Lung (tissue), 12 donors: ENCODE measurements around the gene ARHGAP22. TPM values are rescaled to one million over a fixed set of nuclear protein-coding genes. Genes with fewer than 3 reads are reported as not detected.

ENCODE experiments used
- ATAC-seq: fragments of 200-7000 bp; cut with Tn5 transposase; one replicate; pipeline ENCODE4 v1.9.1; 2020; ENCODE audit warnings: moderate number of reproducible peaks; ENCODE audit not compliant: insufficient read depth, low FRiP score
- DNase-seq, 3 donors: peaks; one replicate each; pipeline ENCODE4 v3.0.0-alpha.2; 2013 to 2017
- H3K27ac ChIP-seq, 2 donors: one replicate each; pipeline ENCODE4 v1.5.1; 2013; ENCODE audit warnings: mild to moderate bottlenecking in 2 of 2, moderate library complexity in 2 of 2, control low read depth in 1 of 2, inconsistent platforms in 1 of 2, low read depth in 1 of 2, low read length in 1 of 2
- H3K27me3 ChIP-seq, 3 donors: one replicate each; pipeline ENCODE4 v1.5.1; 2013; ENCODE audit warnings: low read length in 2 of 3; ENCODE audit not compliant: control insufficient read depth in 3 of 3, insufficient read depth in 3 of 3
- H3K36me3 ChIP-seq, 4 donors: one replicate each; pipeline ENCODE4 v1.5.1; 2013; ENCODE audit warnings: low read length in 4 of 4, mild to moderate bottlenecking in 1 of 4, moderate library complexity in 1 of 4; ENCODE audit not compliant: control insufficient read depth in 4 of 4, insufficient read depth in 4 of 4
- H3K4me1 ChIP-seq, 5 donors: one replicate each; pipeline ENCODE4 v1.5.1; 2013; ENCODE audit warnings: low read length in 5 of 5, mild to moderate bottlenecking in 2 of 5, moderate library complexity in 1 of 5; ENCODE audit not compliant: control insufficient read depth in 5 of 5, insufficient read depth in 5 of 5
- H3K4me3 ChIP-seq: one replicate; pipeline ENCODE4 v1.5.1; 2013; ENCODE audit warnings: mild to moderate bottlenecking, control low read depth, moderate library complexity
- H3K9ac ChIP-seq, 2 donors: one replicate each; pipeline ENCODE4 v1.5.1; 2013; ENCODE audit warnings: low read length in 2 of 2, control low read depth in 1 of 2; ENCODE audit not compliant: insufficient read depth in 1 of 2
- H3K9me3 ChIP-seq, 4 donors: one replicate each; pipeline ENCODE4 v1.5.1; 2013; ENCODE audit warnings: low read length in 3 of 4, mild to moderate bottlenecking in 1 of 4, moderate library complexity in 1 of 4; ENCODE audit not compliant: control insufficient read depth in 4 of 4, insufficient read depth in 3 of 4
- CTCF ChIP-seq: IDR thresholded peaks from 2 replicates; pipeline ENCODE4 v1.5.1; 2012; ENCODE audit warnings: mild to moderate bottlenecking; ENCODE audit errors: control extremely low read depth, extremely low read depth
- WGBS, 2 donors: extraction: QIAGEN DNeasy Blood & Tissue Kit; methylation state at CpG; one replicate each; pipeline ENCODE4 v1.1.7; 2013; 5-methylcytosine and 5-hydroxymethylcytosine counted together
- polyA plus RNA-seq, 2 donors: library from polyadenylated mRNA; stranded (reverse); fragments of 200-250 nt; gene quantifications; one replicate each; pipeline ENCODE4 v1.2.1, GENCODE V29; 2013
- total RNA-seq, 2 donors: library from RNA; depleted of rRNA in 1 of 2; stranded (reverse); fragments of >200 nt in 1 of 2; gene quantifications; one replicate each; pipeline ENCODE4 v1.2.1, GENCODE V29; 2014 to 2021
- donor health status: control.
- donor health status: control.
- donor health status: Bipolar disorder and iron deficiency.
- donor health status: healthy.
- donor health status: DM: yes; HTN: yes; CAD: no.

Gene ARHGAP22
- total and polyA plus RNA-seq, 4 donors: 3.2 to 6.9 (median 4.1) TPM

GRCh38 chr10:48431871-48432270 lies 173.0 kb downstream of the ARHGAP22 start:
- peaks cover 4 to 34% (median 14%) of the 10 kb centered on the region in 4 donors for H3K36me3 ChIP-seq
- H3K9me3 ChIP-seq: no peaks in the 10 kb centered on the region
- DNase-seq (no peak), ATAC-seq (no peak)
- H3K27ac ChIP-seq: no peak overlapping the region
- no peak for TF ChIP-seq CTCF
- no peak overlapping the region for H3K9ac ChIP-seq
- H3K4me1 ChIP-seq: no peaks in the 10 kb centered on the region
- no peak overlapping the region for H3K4me3 ChIP-seq
- no peaks in the 10 kb centered on the region for H3K27me3 ChIP-seq

- Histone ChIP-seq H3K9ac (no peak overlapping the region), H3K9me3 (no peaks in the 10 kb centered on the region), H3K27ac (no peak overlapping the region), H3K36me3 (peaks cover 4 to 34% (median 11%) of the 10 kb centered on the region in 4 donors), H3K4me1 (no peaks in the 10 kb centered on the region), H3K27me3 (no peaks in the 10 kb centered on the region), H3K4me3 (no peak overlapping the region)
- DNase-seq (no peak), ATAC-seq (no peak)
- WGBS, 2 donors: 83 to 88% methylated on average over 4 of the region's 4 CpGs
- TF ChIP-seq CTCF: no peak
Observed at GRCh38 chr10:48430402-48430993, 174.4 kb downstream of the ARHGAP22 start.

- WGBS, 2 donors: 93 to 98% methylated on average over 1 of the region's 1 CpG
- Histone ChIP-seq H3K36me3 (peaks cover 1 to 29% (median 7%) of the 10 kb centered on the region in 4 donors), H3K27ac (no peak overlapping the region), H3K9ac (no peak overlapping the region), H3K4me3 (no peak overlapping the region), H3K4me1 (no peaks in the 10 kb centered on the region), H3K9me3 (no peaks in the 10 kb centered on the region), H3K27me3 (no peaks in the 10 kb centered on the region)
- TF ChIP-seq CTCF: no peak
- DNase-seq: no peak
- ATAC-seq: no peak
Observed at GRCh38 chr10:48429309-48429708, 175.6 kb downstream of the ARHGAP22 start.

- H3K9me3 ChIP-seq: no peaks in the 10 kb centered on the region
- no peak for DNase-seq
- no peaks in the 10 kb centered on the region for H3K4me1 ChIP-seq
- 96 to 99% methylated on average over 3 of the region's 3 CpGs for WGBS, 2 donors
- no peaks in the 10 kb centered on the region for H3K27me3 ChIP-seq
- ATAC-seq: no peak
- peaks cover 1 to 29% (median 7%) of the 10 kb centered on the region in 4 donors for H3K36me3 ChIP-seq
- no peak overlapping the region for H3K4me3 ChIP-seq
- no peak overlapping the region for H3K9ac ChIP-seq
- no peak overlapping the region for H3K27ac ChIP-seq
- no peak for TF ChIP-seq CTCF
Observed at GRCh38 chr10:48428896-48429295, 176.0 kb downstream of the ARHGAP22 start.
